NAMALWA (cell line): ENCODE data around the gene DBET.
"Not testable (repeated sequence)": the region's sequence is repeated elsewhere in the genome, so short reads cannot be mapped to it uniquely, and the experiment has no call there.

Experiments used
- DNase-seq: peaks from one replicate; pipeline ENCODE4 v3.0.0-alpha.2; 2015; ENCODE audit warnings: low spot score

Gene DBET

DNA sequence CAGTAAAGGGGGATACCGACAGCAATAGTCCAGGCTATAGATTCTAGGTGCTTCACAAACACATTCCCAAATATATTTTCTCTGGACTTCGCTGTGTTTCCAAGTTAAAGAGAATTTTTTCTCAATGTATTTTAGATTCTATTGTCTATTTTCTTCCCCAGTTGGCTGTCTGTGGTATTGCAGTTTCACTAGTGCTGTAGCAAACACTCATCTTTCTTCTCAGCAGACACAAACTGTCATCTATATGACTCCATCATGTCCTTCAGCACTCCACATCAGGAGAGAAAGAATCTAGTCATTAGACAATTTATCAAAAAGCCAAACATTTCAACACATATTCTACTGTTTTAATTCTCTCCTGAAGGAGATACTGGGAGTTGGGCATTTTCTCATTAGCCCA lies at the start of gene DBET:
DBET (plus strand) TSS at position 161 of the 400 bp plus-strand sequence.
- not testable (repeated sequence) for DNase-seq

DNA sequence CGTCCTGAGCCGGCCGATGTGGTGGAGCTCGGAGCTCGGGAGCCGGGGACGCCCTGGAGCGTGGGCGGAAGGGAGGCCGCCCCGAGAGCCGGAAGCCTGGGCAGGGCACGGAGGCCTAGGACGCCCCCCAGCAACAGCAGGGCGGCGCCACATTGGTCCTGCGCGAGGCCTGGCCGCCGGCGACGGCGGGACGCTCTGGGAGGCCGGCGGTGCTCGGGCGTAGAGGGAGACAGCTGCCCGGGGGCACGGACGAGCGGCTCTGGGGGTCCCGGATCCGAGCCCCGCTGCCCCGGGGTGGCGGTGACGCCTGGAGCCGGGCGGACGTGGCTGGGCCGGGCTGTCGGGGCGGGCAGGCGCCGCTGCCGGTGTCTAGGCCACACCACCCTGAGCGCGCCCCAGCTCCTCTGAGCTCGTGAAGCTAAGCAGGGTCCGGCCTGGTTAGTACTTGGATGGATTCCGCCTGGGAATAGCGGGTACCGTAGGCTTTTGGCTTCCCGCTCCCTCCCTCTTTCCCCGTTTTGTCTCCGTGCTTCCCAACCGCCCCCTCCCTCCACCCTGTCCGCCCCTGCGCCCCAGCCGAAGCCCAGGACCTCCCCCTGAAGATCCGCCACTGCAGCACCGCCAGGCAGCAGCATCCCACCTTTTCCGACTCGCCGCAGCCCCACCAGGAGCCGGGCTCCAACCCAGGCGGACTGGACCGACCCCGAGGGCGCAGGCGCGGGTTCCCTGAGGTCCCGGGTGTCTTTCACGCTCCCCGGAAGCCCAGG lies 49.3 kb upstream of the DBET start:
- no peak for DNase-seq

DNA sequence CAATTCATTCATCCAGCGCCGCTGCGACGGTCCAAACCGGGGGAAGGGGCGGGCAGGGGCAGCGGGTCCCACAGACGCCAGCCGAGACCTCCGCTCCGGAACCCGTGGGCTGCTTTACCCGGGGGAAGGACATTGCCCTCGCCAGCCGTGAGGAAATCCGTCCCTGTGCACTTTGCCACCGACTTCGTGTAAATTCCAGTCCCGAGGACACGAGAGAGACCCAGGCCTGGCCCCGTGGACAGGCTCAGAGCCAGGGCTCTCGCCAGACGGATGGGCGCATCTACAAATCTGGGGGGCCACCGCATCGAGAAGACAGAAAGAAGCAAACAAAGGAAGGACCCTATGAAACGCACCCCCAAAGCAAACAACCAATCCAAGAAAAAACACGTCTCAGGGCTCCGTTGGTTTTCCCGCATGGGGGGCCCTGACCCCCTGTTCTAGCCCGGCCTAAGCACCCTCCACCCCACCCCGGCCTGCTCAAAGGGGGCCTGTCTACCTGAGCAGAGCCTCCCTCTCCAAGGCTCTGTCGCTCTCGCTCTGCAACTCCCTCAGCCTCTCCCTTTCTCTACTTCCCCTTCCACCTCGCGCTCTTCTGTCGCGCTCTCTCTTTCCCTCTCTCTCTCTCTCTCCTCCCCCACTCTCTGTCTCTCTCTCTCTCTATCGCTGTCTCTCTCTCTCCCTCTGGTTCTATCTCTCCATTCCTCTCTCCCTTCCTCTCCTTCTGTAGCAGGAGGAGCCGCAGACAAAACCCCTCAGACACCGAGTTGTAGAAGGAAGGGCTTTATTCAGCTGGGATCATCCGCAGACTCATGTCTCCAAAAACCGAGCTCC lies 48.5 kb upstream of the DBET start:
- no peak for DNase-seq

DNA sequence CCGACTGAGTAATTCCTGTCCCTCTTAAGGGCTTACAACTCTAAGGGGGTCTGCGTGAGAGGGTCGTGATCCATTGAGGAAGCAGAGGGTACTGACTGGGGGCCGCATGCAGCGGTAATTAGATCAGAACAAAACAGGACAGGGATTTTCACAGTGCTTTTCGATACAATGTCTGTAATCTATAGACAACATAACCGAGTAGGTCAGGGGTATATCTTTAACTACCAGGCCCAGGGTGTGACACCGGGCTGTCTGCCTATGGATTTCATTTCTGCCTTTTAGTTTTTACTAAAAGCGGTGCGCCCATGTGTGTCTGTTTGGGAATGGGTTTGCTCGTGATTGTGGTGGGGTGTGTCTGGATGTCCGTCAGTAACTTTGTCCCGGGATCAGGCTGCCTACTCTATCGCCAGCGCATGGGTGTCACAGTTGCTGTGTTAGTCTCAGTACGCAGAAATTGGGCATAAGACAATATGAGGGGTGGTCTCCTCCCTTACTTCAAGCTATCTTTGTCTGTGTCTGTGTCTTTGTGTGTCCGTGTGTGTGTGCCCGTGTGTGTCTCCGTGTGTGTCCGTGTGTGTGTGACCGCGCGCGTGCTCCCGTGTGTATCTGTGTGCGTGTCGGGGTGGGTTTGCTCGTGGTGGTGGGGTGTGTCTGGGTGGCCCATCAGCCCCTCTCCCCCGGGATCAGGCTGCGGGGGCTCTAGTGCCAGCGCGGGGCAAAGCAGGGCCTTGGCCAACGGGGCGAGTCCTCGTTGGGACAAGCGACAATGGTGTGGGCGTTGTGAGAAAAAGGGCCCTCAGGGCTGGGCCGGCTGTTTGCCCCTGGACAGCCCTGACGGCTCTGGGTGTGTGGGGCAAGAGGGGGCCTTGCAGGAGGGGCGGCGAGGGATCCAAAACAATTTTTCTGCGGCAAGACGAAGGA lies 47.7 kb upstream of the DBET start:
- DNase-seq: no peak

DNA sequence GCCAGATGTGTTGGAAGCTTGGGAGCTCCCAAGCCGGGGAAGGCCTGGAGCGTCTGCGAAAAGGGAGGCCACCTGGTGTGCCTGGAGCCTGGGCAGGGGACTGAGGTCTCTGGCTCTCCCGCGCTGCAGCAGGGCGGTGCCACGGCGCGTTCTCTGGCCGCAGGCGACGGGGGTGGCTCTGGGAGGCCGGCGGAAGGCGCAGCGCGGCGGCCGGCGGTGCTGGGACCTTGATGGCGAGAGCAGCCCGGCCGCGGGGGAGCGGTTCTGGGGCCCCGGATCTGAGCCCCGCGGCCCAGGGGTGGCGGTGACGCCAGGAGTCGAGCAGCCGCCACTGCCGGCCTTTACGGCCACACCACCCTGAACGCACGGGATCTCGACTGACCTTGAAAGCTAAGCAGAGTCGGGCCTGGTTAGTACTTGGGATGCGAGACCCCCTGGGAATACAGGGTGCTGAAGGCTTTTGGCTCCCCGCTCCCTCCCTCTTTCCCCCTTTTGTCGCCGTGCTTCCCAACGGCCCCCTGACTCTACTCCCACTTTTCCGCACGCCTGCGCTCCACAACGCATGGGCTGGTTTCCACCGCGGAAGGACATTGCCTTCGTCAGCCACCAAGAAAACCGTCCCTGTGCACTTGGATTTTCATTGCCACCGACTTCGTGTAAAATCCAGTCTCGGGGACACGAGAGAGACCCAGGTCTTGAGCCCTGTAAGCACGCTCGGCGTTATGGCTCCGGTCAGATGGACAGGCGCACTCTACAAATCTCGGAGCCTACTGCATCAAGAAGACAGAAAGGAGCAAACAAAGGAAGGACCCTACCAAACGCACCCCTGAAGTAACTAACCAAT lies 46.7 kb upstream of the DBET start:
- no peak for DNase-seq

DNA sequence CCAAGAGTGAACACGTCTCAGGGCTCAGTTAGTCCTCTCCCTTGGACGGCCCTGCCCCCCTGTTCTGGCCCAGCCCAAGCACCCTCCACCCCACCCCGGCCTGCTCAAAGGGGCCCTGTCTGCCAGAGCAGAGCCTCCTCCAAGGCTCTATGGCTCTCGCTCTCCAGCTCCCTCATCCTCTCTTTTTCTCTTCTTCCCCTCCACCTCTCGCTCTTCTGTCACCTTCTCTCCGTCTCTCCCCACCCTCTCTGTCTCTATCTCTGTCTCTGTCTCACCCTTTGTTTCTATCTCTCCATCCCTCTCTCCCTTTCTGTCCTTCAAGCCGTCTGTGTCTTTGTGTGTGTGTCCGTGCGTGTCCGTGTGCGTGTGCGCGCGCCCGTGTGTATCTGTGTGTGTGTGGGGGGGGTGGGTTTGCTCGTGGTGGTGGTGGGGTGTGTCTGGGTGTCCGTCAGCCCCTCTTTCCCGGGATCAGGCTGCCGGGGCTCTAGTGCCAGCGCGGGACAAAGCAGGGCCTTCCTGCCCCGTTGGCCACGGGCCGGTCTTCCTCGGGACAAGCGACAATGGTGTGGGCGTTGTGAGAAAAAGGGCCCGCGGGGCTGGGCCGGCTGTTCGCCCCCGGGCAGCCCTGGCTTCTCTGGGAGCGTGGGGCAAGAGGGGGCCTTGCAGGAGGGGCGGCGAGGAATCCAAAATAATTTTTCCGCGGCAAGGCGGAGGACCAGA lies 45.9 kb upstream of the DBET start:
- no peak for DNase-seq

DNA sequence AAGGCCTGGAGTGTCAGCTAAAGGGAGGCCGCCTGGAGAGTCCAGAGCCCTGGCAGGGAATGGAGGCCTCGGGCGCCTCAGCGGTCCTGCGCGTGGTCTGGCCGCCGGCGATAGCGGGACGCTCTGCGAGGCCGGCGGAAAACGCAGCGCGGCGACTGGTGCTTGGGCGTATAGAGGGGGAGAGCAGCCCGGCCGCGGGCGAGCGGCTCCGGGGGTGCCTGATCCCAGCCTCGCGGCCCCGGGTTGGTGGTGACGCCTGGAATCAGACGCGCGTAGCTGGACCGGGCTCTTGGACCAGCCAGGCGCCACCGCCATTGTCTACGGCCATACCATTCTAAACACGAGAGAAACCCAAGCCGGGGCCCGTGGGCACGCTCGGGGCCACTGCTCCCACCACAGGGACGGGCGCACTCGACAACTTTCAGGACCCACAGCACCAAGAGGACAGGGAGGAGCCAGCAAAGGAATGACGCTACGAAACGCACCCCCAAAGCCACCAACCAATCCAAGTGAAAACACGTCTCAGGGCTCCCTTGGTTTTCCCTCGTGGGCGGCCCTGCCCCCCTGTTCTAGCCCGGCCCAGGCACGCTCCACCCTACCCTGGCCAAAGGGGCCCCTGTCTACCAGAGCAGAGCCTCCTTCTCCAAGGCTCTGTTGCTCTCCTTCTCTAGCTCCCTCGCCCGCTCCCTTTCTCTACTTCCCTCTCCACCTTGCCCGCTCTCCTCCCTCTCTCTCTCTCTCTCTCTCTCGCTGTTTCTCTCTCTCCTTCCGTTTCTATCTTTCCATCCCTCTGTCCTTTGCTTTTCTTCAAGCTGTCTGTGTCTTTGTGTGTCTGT lies 45.1 kb upstream of the DBET start:
- no peak for DNase-seq

DNA sequence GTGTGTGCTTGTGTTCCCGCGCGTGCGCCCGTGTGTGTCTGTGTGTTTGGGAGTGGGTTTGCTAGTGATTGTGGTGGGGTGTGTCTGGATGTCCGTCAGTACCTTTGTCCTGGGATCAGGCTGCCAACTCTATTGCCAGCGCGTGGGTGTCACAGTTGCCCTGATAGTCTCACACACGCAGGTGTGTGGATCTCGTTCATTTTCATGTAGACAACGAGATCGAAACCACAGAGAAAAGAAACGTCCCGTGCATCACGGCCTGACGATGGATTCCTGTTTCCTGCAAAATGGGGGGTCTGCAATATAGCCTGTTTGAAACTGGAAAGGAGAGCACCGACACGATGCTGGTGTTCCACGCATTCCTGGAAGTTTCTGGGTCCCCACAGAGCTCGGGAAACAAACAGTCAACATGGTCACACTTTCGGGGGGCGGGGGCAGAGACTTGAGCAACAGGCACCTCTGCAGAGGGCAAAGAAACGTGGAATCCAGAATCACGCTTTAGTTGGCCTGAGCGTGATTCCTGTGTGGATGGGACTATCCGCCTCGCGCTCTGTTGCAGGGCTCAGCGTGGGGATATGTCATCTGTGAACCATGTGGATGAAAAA lies 44.3 kb upstream of the DBET start:
- DNase-seq: not testable (repeated sequence)

DNA sequence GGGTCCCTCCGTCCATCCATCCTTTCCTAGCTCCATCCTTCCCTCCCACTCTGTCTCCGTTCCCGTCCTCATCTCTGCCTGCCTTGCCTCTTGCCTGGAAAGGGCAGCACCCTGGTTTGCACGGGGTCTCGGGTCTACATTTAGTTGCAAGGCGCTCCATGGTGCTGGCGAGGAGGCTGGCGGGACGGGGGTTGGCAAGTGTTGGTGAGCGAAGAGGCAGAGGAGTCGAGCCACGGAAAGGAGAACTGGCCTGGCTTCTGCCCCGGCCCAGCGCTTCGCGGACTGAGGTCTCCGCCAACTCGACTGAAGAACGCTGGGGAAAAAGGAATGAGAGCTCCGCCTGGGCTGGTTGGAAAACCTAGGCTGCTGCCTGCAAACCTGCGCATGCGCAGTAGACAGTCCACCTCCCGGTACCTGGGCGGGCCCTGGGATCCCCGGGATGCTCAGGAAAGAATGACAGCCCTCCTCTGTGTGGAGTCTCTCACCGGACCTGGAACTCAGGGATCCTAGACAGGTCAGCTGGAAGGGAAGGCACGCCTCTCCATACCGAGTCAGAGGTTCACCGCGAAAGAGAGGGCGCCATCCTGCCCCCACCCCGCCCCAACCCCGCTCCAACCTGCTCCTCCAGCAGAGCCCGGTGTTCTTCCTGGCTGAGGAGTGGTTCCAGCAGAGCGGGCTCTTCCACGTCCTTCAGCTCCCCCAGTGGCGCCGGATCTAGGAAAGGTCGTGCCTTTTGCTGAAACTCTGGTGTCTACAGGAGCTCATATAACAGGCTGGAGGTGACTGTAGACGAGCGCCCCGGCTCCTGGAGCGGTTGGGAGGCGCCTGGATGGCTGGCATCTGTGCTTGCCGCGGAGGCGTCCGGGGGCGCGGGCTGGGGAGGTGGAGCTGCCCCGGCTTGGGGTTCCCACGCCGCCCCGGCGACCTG lies 43.2 kb upstream of the DBET start:
- DNase-seq: no peak

DNA sequence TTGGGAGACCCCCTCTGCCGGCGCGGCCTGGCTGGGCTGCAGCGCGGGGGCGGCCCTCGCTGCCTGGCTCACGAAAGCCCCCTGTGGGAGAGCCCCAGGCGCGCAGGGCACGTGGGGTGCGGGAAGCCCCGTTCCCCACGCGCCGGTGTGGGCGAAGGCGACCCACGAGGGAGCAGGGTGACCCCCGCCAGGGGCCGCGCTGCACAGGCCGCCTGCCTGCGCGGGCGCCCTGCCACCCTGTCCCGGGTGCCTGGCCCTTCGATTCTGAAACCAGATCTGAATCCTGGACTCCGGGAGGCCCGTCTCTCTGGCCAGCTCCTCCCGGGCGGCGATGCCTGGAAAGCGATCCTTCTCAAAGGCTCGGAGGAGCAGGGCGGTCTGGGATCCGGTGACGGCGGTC lies 42.3 kb upstream of the DBET start:
- DNase-seq: not testable (repeated sequence)

DNA sequence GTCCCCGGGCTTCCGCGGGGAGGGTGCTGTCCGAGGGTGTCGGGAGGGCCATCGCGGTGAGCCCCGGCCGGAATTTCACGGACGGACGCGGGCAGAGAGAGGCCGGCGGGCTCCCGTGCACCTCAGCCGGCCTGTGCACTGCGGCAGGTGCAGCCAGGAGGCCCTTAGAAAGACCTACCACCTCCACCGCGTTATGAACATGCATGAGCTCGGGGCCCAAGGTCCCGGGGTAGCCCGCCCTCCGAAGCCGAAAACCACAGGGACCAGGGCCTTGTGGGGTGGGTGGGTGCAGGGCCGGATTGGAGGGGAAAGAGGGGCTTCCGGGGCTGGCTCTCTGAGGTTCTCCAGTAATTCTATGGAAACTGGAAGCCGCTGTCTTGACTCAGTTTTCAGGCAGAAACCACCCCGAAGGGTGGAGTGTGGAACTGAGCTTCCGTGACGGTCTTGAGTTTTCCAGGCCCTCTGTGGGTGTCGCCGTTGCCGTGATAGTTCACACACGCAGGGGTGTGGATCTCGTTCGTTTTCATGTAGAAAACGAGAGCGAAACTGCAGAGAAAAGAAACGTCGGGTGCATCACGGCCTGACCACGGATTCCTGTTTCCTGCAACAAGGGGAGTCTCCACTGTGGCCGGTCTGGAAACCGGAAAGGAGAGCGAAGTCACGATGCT lies 41.6 kb upstream of the DBET start:
- DNase-seq: not testable (repeated sequence)

DNA sequence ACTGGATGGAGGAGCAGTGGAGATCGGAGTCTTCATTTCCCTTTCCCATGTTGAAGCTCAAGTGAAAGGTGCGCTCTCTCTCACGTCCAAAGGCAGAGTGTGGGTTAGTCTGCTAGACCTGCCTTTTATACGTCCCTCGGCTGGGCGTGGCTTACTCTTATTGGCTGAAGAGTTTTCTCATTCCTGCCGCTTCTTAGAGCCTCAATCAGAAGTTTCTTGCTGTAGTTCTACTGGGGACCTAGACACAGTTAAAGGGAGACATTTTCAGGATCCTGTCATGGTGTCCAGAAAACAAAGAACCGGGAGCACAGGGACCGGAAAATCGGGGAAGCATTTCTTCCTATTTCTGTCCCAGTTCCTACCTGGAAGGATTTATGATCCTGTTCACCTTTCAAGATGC lies 37.1 kb upstream of the DBET start, which contains the start of gene FRG2:
FRG2 (minus strand) TSS at position 101 of the 400 bp plus-strand sequence; CDS start at position 49, 52 bp downstream.
- DNase-seq: not testable (repeated sequence)

DNA sequence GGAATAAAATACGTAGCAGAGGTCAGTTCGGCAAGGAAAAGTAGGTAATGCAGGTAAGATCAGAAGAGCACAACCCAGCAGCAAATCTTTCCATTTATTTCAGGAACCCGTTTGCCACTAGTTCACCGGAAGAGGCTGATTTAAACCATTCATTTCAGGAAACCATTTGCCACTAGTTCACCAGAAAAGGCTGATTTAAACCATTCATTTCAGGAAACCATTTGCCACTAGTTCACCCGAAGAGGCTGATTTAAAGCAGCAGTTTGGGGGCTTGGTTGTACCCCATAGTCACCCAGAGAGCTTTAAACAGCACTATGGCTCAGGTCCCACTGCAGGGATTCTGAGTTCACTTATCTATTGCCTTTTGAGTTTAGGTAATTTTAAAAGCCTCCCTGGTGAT lies 33.0 kb upstream of the DBET start:
- DNase-seq: not testable (repeated sequence)

DNA sequence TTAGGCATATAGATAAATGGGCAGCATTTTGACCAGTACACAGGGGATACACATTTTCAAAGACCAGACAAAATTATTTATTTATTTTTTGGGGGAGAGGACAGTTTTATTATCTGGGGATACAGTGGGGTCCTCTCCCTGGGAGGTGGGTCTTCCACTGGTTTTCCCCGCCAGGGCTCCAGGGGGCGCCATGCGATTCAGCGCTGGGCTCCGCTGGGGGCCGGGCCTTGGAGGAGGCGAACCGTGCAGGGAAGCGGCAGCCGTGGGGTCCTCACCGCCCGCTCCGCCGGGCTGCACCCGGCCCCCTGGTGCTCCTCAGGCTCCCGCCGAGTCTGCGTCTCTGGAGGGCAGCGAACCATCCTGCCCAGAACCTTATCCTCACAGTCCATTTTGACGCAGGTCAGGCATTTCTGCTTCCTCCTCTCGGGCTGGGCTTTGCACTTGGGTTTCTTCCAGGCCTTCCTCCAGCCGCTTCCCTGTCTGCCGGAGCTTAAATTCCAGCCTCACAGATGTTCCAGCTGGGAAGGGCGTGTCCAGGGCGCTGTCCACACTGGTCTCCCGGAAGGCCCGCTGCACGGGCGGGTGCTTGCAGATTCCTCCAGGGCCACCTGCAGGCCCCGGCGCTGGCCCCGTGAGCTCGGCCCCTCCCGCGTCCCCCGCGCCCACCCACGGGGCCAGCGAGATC lies 26.5 kb upstream of the DBET start:
- not testable (repeated sequence) for DNase-seq

DNA sequence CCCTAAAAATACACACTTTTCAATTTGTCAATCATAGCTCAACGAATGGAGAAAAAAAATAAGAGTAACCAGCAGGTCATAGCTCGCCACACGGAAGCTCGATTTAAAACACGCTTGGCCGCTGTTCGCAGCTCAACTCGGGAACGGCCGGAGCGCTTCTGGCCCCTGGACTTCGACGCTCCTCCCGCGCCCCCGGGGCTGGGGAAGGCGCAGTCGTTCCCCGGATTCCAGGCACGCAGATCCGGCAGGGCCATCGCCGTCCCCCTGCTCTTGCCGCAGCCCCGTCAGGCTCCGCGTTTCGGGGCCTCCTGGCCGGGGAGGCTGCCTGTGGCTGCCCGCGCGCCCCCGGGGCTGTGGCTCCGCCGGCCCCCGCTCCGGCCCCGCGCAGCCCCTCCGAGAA lies 23.4 kb upstream of the DBET start:
- DNase-seq: not testable (repeated sequence)

DNA sequence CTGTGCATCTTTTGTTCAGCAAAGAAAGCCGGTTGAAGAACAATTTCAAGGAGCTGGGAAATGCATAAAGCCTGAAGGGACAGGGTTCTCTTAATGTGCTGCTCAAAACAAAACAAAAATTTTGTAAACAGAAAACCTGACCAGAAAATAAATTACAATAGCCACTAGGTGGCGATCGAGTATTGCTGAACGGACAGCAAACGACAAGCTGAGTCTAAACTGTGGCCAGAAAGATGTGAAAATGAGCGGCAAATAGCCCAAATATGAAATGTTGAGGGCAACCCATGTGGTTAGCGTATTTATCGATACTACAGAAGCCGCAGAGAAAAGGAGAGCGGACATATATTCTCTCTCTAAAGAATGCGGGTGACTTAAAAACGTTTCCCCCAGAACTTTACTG lies 16.7 kb upstream of the DBET start:
- not testable (repeated sequence) for DNase-seq
